ENCODE measurements around the gene WWOX.
A peak's percentile ranks its signal among the peaks of the same experiment; 100 is the strongest.

The WWOX gene

GRCh38 chr16:79171931-79172705 is 1072.7 kb downstream of the WWOX start:
- no peak for DNase-seq (ENCODE audit: low read depth in 2 of 2)

- DNase-seq (ENCODE audit: low read depth in 2 of 2): no peak
These were observed 1073.6 kb downstream of the WWOX start for GRCh38 chr16:79172976-79173500.

GRCh38 chr16:79173919-79174318 is 1074.5 kb downstream of the WWOX start:
- no peak for DNase-seq (ENCODE audit: low read depth in 2 of 2)

GRCh38 chr16:79175286-79176057 is 1076.0 kb downstream of the WWOX start:
- DNase-seq (ENCODE audit: low read depth in 2 of 2): no peak

- DNase-seq (ENCODE audit: low read depth in 2 of 2): no peak
These were observed 1077.6 kb downstream of the WWOX start for GRCh38 chr16:79177018-79177417.

- DNase-seq (ENCODE audit: low read depth in 2 of 2): no peak
These were observed 1082.0 kb downstream of the WWOX start for GRCh38 chr16:79181419-79181818.

- DNase-seq (ENCODE audit: low read depth in 2 of 2): peak; percentile 6 to 8
These were observed 1083.2 kb downstream of the WWOX start for GRCh38 chr16:79182616-79183015.

- DNase-seq (ENCODE audit: low read depth in 2 of 2): no peak
These were observed 1084.1 kb downstream of the WWOX start for GRCh38 chr16:79183571-79183970.

GRCh38 chr16:79184464-79185030 is 1085.1 kb downstream of the WWOX start:
- DNase-seq (ENCODE audit: low read depth in 2 of 2): no peak

- no peak for DNase-seq (ENCODE audit: low read depth in 2 of 2)
These were observed 1086.3 kb downstream of the WWOX start for GRCh38 chr16:79185711-79186110.

GRCh38 chr16:79186196-79186595 is 1086.7 kb downstream of the WWOX start:
- no peak for DNase-seq (ENCODE audit: low read depth in 2 of 2)

GRCh38 chr16:79188115-79188738 is 1088.8 kb downstream of the WWOX start:
- DNase-seq (ENCODE audit: low read depth in 2 of 2): no peak

GRCh38 chr16:79188739-79189122 is 1089.3 kb downstream of the WWOX start:
- no peak for DNase-seq (ENCODE audit: low read depth in 2 of 2)

- DNase-seq (ENCODE audit: low read depth in 2 of 2): no peak
These were observed 1091.1 kb downstream of the WWOX start for GRCh38 chr16:79190542-79190941.

GRCh38 chr16:79191933-79192332 is 1092.5 kb downstream of the WWOX start:
- DNase-seq (ENCODE audit: low read depth in 2 of 2): no peak

GRCh38 chr16:79192904-79193303 is 1093.5 kb downstream of the WWOX start:
- no peak for DNase-seq (ENCODE audit: low read depth in 2 of 2)

GRCh38 chr16:79194291-79194690 is 1094.8 kb downstream of the WWOX start:
- no peak for DNase-seq (ENCODE audit: low read depth in 2 of 2)

GRCh38 chr16:79195938-79196337 is 1096.5 kb downstream of the WWOX start:
- DNase-seq (ENCODE audit: low read depth in 2 of 2): no peak

- no peak for DNase-seq (ENCODE audit: low read depth in 2 of 2)
These were observed 1102.0 kb downstream of the WWOX start for GRCh38 chr16:79201436-79201835.

- no peak for DNase-seq (ENCODE audit: low read depth in 2 of 2)
These were observed 1103.5 kb downstream of the WWOX start for GRCh38 chr16:79202977-79203376.

- DNase-seq (ENCODE audit: low read depth in 2 of 2): no peak
These were observed 1105.0 kb downstream of the WWOX start for GRCh38 chr16:79204486-79204885.

- no peak for DNase-seq (ENCODE audit: low read depth in 2 of 2)
These were observed 1107.4 kb downstream of the WWOX start for GRCh38 chr16:79206889-79207288.
